GM03348 (cell line): ENCODE data around the gene BOLA3.
"Not testable (repeated sequence)": the region's sequence is repeated elsewhere in the genome, so short reads cannot be mapped to it uniquely, and the experiment has no call there.

Experiments
- DNase-seq: peaks from one replicate; pipeline ENCODE4 v3.0.0; 2012; ENCODE audit warnings: low spot score

BOLA3 gene

DNA sequence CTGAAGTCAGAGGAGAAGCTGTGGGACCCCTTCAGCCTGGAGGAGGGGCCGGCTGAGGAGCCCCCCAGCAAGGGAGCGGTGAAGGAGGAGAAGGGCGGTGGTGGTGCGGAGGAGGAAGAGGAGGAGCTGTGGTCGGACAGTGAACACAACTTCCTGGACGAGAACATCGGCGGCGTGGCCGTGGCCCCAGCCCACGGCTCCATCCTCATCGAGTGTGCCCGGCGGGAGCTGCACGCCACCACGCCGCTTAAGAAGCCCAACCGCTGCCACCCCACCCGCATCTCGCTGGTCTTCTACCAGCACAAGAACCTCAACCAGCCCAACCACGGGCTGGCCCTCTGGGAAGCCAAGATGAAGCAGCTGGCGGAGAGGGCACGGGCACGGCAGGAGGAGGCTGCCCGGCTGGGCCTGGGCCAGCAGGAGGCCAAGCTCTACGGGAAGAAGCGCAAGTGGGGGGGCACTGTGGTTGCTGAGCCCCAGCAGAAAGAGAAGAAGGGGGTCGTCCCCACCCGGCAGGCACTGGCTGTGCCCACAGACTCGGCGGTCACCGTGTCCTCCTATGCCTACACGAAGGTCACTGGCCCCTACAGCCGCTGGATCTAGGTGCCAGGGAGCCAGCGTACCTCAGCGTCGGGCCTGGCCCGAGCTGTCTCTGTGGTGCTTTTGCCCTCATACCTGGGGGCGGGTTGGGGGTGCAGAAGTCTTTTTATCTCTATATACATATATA, 46.0 kb downstream of the BOLA3 start:
- no peak for DNase-seq

GRCh38 chr2:74100254-74101216, 47.2 kb downstream of the BOLA3 start:
- DNase-seq = no peak

DNA sequence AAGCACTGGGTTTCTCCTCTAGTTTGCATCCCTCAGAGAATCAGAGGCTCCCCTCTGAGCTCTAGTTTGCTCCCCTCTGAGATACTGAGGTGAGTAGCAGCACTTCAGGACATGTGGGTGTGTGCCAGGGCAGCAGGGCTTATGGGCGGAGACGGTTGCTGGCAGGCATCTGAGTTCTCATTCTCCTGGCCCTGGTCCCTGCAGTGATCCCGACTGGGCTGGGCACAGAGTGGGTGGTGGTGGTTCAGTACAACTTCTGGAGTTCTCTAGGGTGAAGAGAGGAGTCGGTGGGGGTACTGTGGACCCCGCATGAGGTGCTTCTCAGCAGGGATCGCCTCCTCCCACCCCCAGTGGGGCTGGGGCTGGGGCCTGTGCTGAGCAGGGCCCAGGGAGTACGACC, 47.9 kb downstream of the BOLA3 start:
- DNase-seq = no peak

DNA sequence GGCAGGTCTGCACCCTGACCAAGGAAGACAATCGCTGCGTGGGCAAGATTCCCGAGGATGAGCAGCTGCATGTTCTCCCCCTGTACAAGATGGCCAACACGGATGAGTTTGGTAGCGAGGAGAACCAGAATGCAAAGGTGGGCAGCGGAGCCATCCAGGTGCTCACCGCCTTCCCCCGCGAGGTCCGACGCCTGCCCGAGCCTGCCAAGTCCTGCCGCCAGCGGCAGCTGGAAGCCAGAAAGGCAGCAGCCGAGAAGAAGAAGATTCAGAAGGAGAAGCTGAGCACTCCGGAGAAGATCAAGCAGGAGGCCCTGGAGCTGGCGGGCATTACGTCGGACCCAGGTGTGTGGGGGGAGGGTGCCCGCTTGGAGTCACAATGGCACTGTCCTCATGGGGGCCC, 48.4 kb downstream of the BOLA3 start:
- no peak for DNase-seq

DNA sequence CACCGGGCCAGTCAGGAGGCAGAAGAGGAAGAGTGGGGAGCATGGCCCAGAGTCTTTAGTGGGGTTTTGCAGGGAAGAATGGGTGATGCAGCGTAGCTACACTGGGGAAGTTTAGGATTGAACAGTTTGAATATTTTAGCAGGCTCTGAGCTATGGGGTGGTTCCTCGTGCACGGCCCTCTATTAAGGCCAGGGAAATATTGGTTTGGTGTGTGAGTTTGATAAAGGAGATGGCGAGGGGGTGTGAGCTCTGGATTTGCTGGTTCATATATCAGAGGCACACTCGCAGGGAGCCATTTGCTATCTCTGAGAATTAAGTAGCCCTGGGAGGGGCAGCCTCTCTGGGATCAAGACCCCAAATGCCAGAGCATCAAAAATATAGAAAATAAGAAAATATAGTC, 50.1 kb downstream of the BOLA3 start:
- DNase-seq = no peak

DNA sequence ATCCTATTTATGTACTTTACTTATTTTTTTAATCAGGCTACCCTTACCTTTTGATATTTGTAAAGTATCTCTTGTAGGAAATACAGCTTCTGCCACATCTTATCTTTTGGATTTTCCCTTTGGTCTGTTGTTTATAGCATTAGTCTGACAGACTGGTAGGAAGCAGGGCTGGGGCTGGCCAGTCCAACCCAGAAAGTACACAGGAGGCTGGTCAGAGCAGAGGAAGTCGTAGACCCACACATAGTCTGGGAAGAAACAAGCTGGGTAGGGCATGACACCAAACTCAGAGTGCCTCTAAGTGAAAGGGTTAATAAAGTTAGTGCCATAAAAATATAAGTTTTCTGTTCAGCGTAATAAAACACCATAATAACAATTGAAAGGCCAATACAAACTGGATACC, 51.7 kb downstream of the BOLA3 start:
- DNase-seq = no peak

GRCh38 chr2:74095632-74096031, 52.1 kb downstream of the BOLA3 start:
- DNase-seq = no peak

DNA sequence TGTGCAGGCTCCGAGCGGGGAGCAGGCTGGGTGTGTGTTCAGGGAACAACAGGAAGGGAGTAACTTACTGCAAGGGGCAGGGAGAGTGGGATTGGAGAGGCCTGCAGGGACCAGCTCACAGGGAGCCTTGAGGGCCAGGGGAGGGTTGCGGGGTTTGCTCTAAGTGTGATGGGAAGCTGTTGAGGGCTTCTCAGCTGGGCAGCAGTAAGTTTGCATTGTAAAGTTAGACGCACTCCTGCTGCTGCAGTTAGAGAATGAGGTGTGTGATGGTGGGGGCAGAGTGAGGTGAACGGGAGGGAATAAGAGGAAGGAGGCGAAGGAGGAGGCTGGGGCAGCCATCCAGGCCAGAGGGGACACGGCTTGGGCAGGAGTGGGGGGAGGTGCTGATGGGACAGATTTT, 53.4 kb downstream of the BOLA3 start:
- no peak for DNase-seq

DNA sequence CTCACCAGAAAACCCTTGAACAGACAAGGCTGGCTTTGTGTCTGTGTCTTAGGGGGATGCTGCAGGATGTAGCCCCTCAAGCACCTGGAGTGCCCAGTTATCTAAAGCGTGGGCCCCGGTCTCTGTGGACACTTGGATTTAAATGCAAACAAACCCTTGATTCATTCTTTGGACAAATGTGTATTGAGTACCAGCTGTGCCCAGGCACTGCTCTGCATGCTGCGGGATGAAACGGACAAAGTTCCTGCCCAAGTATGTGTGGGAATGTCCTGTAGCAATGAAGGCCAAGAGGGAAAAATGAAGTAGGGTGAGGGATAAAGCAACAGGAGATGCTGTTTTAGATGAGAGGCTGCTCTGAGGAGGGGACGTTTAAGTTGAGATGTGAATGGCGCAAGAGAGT, 53.9 kb downstream of the BOLA3 start:
- no peak for DNase-seq

DNA sequence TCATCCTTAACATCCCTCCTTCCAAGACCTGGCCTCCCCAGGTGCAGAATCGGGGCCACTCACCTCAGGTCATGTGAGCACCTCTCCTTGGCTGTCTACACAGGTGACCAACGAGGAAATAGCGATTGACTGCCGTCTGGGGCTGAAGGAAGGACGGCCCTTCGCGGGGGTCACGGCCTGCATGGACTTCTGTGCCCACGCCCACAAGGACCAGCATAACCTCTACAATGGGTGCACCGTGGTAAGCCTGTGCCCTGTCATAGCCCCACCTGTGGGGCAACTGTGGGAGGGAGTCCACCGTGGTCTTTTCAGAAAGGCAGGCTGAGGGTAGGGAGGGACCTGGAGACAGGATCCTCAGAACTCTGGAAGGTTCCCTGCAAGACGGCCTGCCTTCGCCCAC, 54.3 kb downstream of the BOLA3 start:
- no peak for DNase-seq

DNA sequence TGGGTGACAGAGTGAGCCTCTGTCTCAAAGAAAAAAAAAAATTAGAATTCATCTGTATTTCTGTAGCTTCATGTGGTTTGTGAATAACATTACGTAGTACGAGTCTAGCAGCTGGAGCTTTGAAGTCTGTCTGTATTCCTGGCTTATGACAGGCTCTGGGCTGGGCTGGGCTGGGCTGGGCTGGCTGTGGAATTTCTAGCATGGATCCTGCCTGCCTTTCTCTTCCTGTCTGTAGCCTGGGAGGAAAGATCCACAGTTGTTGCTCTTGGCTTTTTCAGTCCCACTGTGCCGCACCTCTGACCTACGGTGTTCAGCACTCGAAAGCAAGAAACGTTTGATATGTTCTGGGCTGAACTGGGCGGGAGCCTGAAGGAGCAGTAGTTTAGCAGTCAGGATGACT, 55.4 kb downstream of the BOLA3 start:
- peak; percentile 42 for DNase-seq

DNA sequence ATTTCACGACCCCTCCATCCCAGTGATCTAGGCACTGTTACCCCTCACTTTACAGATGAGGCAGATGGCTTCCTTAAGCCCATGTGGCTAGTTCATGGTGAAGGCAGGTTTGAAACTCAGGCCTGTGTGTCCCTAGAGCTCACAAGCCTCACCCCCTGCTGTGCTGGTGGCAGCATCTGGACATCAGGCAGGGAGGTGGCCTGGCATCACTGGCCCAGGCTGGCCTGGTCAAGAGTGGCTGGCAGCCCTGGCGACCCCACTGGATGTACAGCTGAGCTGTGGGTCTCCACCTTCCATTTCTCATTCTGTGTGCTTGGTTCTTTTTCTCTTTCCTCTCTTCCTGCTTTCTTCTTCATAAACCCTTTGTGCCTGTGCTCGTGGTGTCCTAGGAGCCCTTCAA, 56.3 kb downstream of the BOLA3 start:
- no peak for DNase-seq

DNA sequence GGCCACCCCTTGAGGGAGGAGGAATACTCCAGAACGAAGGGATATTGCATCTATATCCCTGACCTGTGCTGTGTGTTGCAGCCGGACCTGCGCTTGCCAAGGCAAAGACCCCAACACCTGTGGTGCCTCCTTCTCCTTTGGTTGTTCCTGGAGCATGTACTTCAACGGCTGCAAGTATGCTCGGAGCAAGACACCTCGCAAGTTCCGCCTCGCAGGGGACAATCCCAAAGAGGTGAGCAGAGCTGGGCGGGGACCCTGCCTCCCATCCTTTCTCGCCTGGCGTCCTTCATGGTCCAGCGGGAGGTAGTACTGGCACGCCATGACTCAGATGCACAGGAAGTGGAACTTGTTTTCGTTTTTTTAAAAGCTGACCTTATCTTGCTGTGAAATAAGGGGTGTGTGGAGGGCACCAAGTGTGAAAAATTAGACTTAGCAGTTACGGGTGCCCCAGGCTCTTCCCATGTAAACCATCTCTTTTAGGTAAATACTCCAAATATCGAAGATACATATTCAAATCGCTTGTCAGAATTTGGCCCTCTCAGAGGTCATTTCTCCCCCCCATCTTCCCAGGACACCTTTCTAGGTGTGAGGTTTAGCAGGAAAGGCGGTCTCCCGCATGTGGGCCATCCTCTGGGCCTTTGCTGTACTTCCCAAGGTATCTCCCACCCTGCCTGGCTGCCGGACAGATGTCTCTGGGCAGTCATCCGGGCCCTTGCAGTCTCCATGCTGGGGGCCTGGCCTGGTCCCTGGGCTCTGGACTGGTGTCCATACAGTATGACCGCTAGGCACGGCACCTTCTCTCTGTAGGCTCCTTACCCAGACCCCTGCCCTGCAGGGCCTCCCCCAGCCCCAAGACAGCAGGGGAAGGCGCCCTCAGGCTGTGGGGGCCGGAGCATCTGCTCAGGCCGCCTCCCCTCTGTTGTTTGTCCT, 57.6 kb downstream of the BOLA3 start:
- DNase-seq = no peak

- DNase-seq = not testable (repeated sequence)
Measured at GRCh38 chr2:74088676-74089075, 59.0 kb downstream of the BOLA3 start.

DNA sequence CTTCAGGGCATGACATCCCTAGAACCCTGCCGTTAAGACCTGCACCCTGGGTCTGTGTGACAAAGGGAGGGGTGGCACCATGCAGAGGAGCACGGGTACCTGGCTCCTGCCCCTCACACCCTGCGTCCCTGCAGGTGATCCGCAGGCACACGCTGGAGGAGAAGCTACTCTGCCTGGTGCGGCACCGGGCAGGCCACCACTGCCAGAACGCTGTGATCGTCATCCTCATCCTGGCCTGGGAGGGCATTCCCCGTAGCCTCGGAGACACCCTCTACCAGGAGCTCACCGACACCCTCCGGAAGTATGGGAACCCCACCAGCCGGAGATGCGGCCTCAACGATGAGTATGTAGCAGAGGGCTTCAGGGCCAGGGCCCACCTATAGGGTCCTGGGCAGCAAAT, 60.0 kb downstream of the BOLA3 start:
- DNase-seq = no peak

- no peak for DNase-seq
Measured at GRCh38 chr2:74086021-74086420, 61.7 kb downstream of the BOLA3 start.
